KMS-11 (cell line): ENCODE data around the gene COL18A1.

Experiments used
- H2AFZ ChIP-seq: fragments of 200-600 bp; sonication (generic); 2 replicates; pipeline ENCODE4 v1.6.1; 2016; ENCODE audit warnings: antibody characterized with exemption, mixed run types, low read depth
- H3K27ac ChIP-seq: fragments of 200-600 bp; sonication (generic); 2 replicates; pipeline ENCODE4 v1.6.1; 2016; ENCODE audit warnings: mild to moderate bottlenecking, mixed run types
- H3K27me3 ChIP-seq: fragments of 200-600 bp; sonication (generic); 2 replicates; pipeline ENCODE4 v1.6.1; 2017; ENCODE audit warnings: mild to moderate bottlenecking, low read depth, mixed run types, moderate library complexity; ENCODE audit not compliant: insufficient read depth
- H3K36me3 ChIP-seq: fragments of 200-600 bp; sonication (generic); 2 replicates; pipeline ENCODE4 v1.6.1; 2017; ENCODE audit warnings: mild to moderate bottlenecking, mixed run types; ENCODE audit not compliant: insufficient read depth
- H3K4me1 ChIP-seq: fragments of 200-600 bp; sonication (generic); 2 replicates; pipeline ENCODE4 v1.6.1; 2016; ENCODE audit warnings: mild to moderate bottlenecking, low read depth, mixed run types; ENCODE audit not compliant: poor library complexity, severe bottlenecking
- H3K4me2 ChIP-seq: fragments of 200-600 bp; sonication (generic); 2 replicates; pipeline ENCODE4 v1.7.0; 2016; ENCODE audit warnings: mild to moderate bottlenecking, mixed run types
- H3K4me3 ChIP-seq: fragments of 200-600 bp; sonication (generic); IDR thresholded peaks from 2 replicates; pipeline ENCODE4 v1.6.1; 2017; ENCODE audit warnings: low read depth, low read length, mixed read lengths; ENCODE audit not compliant: insufficient read depth
- H3K79me2 ChIP-seq: fragments of 200-600 bp; sonication (generic); 2 replicates; pipeline ENCODE4 v1.6.1; 2016; ENCODE audit warnings: low read depth, mixed run types; ENCODE audit not compliant: insufficient read depth
- H3K9ac ChIP-seq: fragments of 200-600 bp; sonication (generic); 2 replicates; pipeline ENCODE4 v1.6.1; 2016; ENCODE audit warnings: mild to moderate bottlenecking, mixed run types
- H4K20me1 ChIP-seq: fragments of 200-600 bp; sonication (generic); 2 replicates; pipeline ENCODE4 v1.6.1; 2016; ENCODE audit warnings: mild to moderate bottlenecking, mixed run types; ENCODE audit not compliant: insufficient read depth
- CTCF ChIP-seq: fragments of 200-600 bp; sonication (generic); conservative IDR thresholded peaks from 2 replicates; pipeline ENCODE4 v1.6.1; 2017; ENCODE audit warnings: low read depth, mild to moderate bottlenecking, antibody characterized with exemption, low read length, moderate library complexity, mixed read lengths

The COL18A1 gene

GRCh38 chr21:45386728-45387371, 18.1 kb upstream of the COL18A1 start:
- Histone ChIP-seq H3K27ac (no peak overlapping the region), H4K20me1 (no peaks in the 10 kb centered on the region), H3K9ac (no peak overlapping the region), H3K4me3 (no peak overlapping the region), H3K4me2 (no peak overlapping the region), H3K79me2 (no peaks in the 10 kb centered on the region), H3K27me3 (peaks cover 95% of the 10 kb centered on the region), H3K36me3 (no peaks in the 10 kb centered on the region), H2AFZ (no peak overlapping the region), H3K4me1 (no peaks in the 10 kb centered on the region)
- no peak for TF ChIP-seq CTCF

- H4K20me1 ChIP-seq, result no peaks in the 10 kb centered on the region
- no peak for TF ChIP-seq CTCF
- peaks cover 95% of the 10 kb centered on the region for H3K27me3 ChIP-seq
- no peak overlapping the region for H2AFZ ChIP-seq
- H3K4me2 ChIP-seq, result no peak overlapping the region
- no peak overlapping the region for H3K9ac ChIP-seq
- H3K4me3 ChIP-seq, result no peak overlapping the region
- no peaks in the 10 kb centered on the region for H3K4me1 ChIP-seq
- H3K27ac ChIP-seq, result no peak overlapping the region
- H3K79me2 ChIP-seq, result no peaks in the 10 kb centered on the region
- H3K36me3 ChIP-seq, result no peaks in the 10 kb centered on the region
These were observed 17.5 kb upstream of the COL18A1 start for GRCh38 chr21:45387506-45387905.

GRCh38 chr21:45388011-45388521, 16.9 kb upstream of the COL18A1 start:
- H2AFZ ChIP-seq, result no peak overlapping the region
- H4K20me1 ChIP-seq, result no peaks in the 10 kb centered on the region
- no peak overlapping the region for H3K27ac ChIP-seq
- no peaks in the 10 kb centered on the region for H3K4me1 ChIP-seq
- no peak overlapping the region for H3K4me2 ChIP-seq
- no peaks in the 10 kb centered on the region for H3K79me2 ChIP-seq
- no peaks in the 10 kb centered on the region for H3K36me3 ChIP-seq
- TF ChIP-seq CTCF, result no peak
- no peak overlapping the region for H3K9ac ChIP-seq
- H3K4me3 ChIP-seq, result no peak overlapping the region
- H3K27me3 ChIP-seq, result peaks cover 97% of the 10 kb centered on the region

- Histone ChIP-seq H4K20me1 (no peaks in the 10 kb centered on the region), H3K4me2 (no peak overlapping the region), H3K27ac (no peak overlapping the region), H3K4me3 (no peak overlapping the region), H3K4me1 (no peaks in the 10 kb centered on the region), H3K27me3 (peaks cover 94% of the 10 kb centered on the region), H3K9ac (no peak overlapping the region), H3K79me2 (no peaks in the 10 kb centered on the region), H3K36me3 (no peaks in the 10 kb centered on the region), H2AFZ (no peak overlapping the region)
- no peak for TF ChIP-seq CTCF
These were observed 16.2 kb upstream of the COL18A1 start for GRCh38 chr21:45388611-45389296.
